Measurements from ENCODE around the gene HNF1A. TPM values are rescaled to one million over a fixed set of nuclear protein-coding genes. Genes with fewer than 3 reads are reported as not detected.

The HNF1A gene
- total and polyA plus RNA-seq, 2 of the 4 experiments (the other 2 are of a cell fraction) = under 0.01 TPM; not detected in 1

DNA sequence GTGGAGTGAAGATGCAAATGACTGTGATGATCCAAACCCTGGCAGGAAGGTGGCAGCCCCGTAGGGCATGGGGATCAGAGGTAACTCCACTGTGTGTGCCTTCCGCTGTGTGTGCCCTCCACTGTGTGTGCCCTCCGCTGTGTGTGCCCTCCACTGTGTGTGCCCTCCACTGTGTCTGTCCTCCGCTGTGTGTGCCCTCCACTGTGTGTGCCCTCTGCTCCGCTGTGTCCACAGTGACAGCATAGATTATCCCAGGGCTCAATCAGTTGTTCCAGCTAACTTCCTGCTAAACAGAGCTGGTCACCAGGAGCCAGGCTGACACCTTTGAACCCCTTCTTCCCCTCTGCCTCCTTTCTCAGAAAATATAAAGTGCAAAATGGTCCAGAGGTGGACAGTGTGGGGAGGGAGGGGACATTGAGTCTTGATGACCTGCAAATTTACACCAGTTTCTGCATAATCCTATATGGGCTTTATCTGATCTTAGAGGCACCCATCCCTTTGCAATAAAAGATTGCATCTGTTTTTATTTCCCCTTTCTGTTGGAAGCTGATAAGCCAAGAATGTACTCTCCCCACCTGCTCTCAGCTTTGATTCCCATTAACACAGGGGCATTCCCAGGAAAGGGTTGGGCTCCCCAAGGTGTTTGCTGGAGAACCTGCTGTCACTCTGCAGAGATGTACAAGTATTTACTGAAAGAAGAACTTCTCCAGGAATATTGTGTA lies 21.6 kb upstream of the HNF1A start:
- Histone ChIP-seq H2BK5ac (ENCODE audit: low read depth, low read length, poor library complexity, severe bottlenecking) (no peak overlapping the region), H4K8ac (ENCODE audit: low read depth in 2 of 2, low read length in 2 of 2) (no peak overlapping the region), H2BK20ac (ENCODE audit: low read depth, low read length) (no peak overlapping the region), H3K9me1 (ENCODE audit: insufficient read depth, low read length) (no peaks in the 10 kb centered on the region), H3K79me1 (ENCODE audit: low read depth in 1 of 2, low read length in 2 of 2) (no peaks in the 10 kb centered on the region), H3K4me3 (ENCODE audit: insufficient read depth, low read depth, low read length) (no peak overlapping the region), H3K4me1 (ENCODE audit: control insufficient read depth, insufficient read depth, low read length) (no peaks in the 10 kb centered on the region), H3K4me2 (ENCODE audit: low read depth, low read length) (no peak overlapping the region), H3K56ac (ENCODE audit: extremely low read depth, insufficient read depth, low read length) (no peak overlapping the region), H3K9me3 (ENCODE audit: control insufficient read depth, insufficient read depth, low read length) (peaks cover 2% of the 10 kb centered on the region; the same call in 1 of the 2 replicates), H4K91ac (ENCODE audit: insufficient read depth, low read depth, low read length) (no peak overlapping the region), H4K20me1 (ENCODE audit: insufficient read depth, low read length) (no peaks in the 10 kb centered on the region), H3K27ac (ENCODE audit: insufficient read depth, low read length) (no peak overlapping the region), H3K36me3 (ENCODE audit: control insufficient read depth, insufficient read depth, low read length) (no peaks in the 10 kb centered on the region), H3K14ac (replicated peaks; ENCODE audit: low read depth, low read length) (no peak overlapping the region), H2AK9ac (replicated peaks; ENCODE audit: low read depth, low read length, poor library complexity) (no peak overlapping the region), H2AK5ac (ENCODE audit: low read depth, low read length) (no peak overlapping the region), H3K23ac (ENCODE audit: low read depth, low read length) (no peak overlapping the region), H2AFZ (replicated peaks; ENCODE audit: low read length, poor library complexity) (no peak overlapping the region), H2BK15ac (ENCODE audit: low read depth, low read length) (no peak overlapping the region), H4K5ac (ENCODE audit: low read depth, low read length) (no peak overlapping the region), H3K18ac (ENCODE audit: low read depth, low read length) (no peak overlapping the region), H2BK120ac (ENCODE audit: low read depth, low read length) (no peak overlapping the region), H3K4ac (ENCODE audit: low read depth, low read length) (no peak overlapping the region), H3K9ac (ENCODE audit: low read depth, low read length) (no peak overlapping the region), H3K27me3 (ENCODE audit: control insufficient read depth, insufficient read depth, low read length) (peaks cover 9% of the 10 kb centered on the region)
- in situ Hi-C loops (cut with MboI; ENCODE audit: low sequenced_read_pairs) (no loop called here), dilution Hi-C loops (cut with HindIII; ENCODE audit: low sequenced_read_pairs, unreplicated experiment) (no loop called here), intact Hi-C loops (cut with micrococcal nuclease) (no loop called here)
- ATAC-seq (ENCODE audit: low read depth) = no peak
- TF ChIP-seq, protein P1, sequence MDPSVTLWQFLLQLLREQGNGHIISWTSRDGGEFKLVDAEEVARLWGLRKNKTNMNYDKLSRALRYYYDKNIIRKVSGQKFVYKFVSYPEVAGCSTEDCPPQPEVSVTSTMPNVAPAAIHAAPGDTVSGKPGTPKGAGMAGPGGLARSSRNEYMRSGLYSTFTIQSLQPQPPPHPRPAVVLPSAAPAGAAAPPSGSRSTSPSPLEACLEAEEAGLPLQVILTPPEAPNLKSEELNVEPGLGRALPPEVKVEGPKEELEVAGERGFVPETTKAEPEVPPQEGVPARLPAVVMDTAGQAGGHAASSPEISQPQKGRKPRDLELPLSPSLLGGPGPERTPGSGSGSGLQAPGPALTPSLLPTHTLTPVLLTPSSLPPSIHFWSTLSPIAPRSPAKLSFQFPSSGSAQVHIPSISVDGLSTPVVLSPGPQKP (IDR thresholded peaks at IDR 0.05; ENCODE audit: borderline replicate concordance, low read depth, low read length) = no peak
- no peak for TF ChIP-seq CEBPB (IDR thresholded peaks at IDR 0.05; ENCODE audit: low read depth, low read length)
- no peak for TF ChIP-seq FOS (IDR thresholded peaks at IDR 0.05; ENCODE audit: low read depth, low read length)
- no peak for TF ChIP-seq MAZ (IDR thresholded peaks at IDR 0.05; ENCODE audit: borderline replicate concordance, low read depth, low read length)
- TF ChIP-seq RFX5 (IDR thresholded peaks at IDR 0.05; ENCODE audit: low read depth, low read length) = no peak
- no peak for TF ChIP-seq CHD1 (IDR thresholded peaks at IDR 0.05; ENCODE audit: low read depth, low read length)
- TF ChIP-seq, protein P2, sequence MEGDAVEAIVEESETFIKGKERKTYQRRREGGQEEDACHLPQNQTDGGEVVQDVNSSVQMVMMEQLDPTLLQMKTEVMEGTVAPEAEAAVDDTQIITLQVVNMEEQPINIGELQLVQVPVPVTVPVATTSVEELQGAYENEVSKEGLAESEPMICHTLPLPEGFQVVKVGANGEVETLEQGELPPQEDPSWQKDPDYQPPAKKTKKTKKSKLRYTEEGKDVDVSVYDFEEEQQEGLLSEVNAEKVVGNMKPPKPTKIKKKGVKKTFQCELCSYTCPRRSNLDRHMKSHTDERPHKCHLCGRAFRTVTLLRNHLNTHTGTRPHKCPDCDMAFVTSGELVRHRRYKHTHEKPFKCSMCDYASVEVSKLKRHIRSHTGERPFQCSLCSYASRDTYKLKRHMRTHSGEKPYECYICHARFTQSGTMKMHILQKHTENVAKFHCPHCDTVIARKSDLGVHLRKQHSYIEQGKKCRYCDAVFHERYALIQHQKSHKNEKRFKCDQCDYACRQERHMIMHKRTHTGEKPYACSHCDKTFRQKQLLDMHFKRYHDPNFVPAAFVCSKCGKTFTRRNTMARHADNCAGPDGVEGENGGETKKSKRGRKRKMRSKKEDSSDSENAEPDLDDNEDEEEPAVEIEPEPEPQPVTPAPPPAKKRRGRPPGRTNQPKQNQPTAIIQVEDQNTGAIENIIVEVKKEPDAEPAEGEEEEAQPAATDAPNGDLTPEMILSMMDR (conservative IDR thresholded peaks at IDR 0.05; ENCODE audit: low read depth, low read length) = no peak
- no peak for TF ChIP-seq POLR2A (IDR thresholded peaks at IDR 0.05; ENCODE audit: low read depth, low read length)
- no peak for TF ChIP-seq RCOR1 (IDR thresholded peaks at IDR 0.05; ENCODE audit: insufficient replicate concordance, low read length)
- no peak for TF ChIP-seq SMC3 (IDR thresholded peaks at IDR 0.05; ENCODE audit: low read depth, low read length)
- no peak for TF ChIP-seq RAD21 (IDR thresholded peaks at IDR 0.05; ENCODE audit: low read length)
- no peak for TF ChIP-seq MXI1 (IDR thresholded peaks at IDR 0.05; ENCODE audit: borderline replicate concordance, low read depth, low read length)
- no peak for TF ChIP-seq MAFK (IDR thresholded peaks at IDR 0.05; ENCODE audit: low read depth, low read length)
- TF ChIP-seq NFE2L2 (IDR thresholded peaks at IDR 0.05; ENCODE audit: low read depth, low read length) = no peak
- TF ChIP-seq BHLHE40 (IDR thresholded peaks at IDR 0.05; ENCODE audit: low read depth, low read length) = no peak
- TF ChIP-seq, protein P3, sequence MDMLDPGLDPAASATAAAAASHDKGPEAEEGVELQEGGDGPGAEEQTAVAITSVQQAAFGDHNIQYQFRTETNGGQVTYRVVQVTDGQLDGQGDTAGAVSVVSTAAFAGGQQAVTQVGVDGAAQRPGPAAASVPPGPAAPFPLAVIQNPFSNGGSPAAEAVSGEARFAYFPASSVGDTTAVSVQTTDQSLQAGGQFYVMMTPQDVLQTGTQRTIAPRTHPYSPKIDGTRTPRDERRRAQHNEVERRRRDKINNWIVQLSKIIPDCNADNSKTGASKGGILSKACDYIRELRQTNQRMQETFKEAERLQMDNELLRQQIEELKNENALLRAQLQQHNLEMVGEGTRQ (IDR thresholded peaks at IDR 0.05; ENCODE audit: low read depth, low read length) = no peak
- BruUV-seq (replicated peaks) = no TSS peak
- CTCF ChIA-PET = no interaction called here
- 86% methylated on average over 2 of the region's 5 CpGs; no CpG with 5 or more reads in 1 of the 2 experiments for WGBS, 2 experiments (ENCODE audit: extremely low coverage in 2 of 2, insufficient read length in 1 of 2)
- POLR2A ChIA-PET (ENCODE audit: unreplicated experiment) = no interaction called here
- no peak for DNase-seq

All from IMR-90 (cell line).